Keratinocyte (primary cell): ENCODE data around the gene DPP8. TPM values are rescaled to one million over a fixed set of nuclear protein-coding genes. Genes with fewer than 3 reads are reported as not detected.

ENCODE experiments used
- DNase-seq: peaks from one replicate; pipeline ENCODE4 v3.0.0-alpha.2; 2011; ENCODE audit warnings: low read depth, missing footprints, low spot score
- FAIRE-seq: peaks from 2 replicates; lab custom pipeline; 2011; peaks lifted over from hg19 to GRCh38; lab: Jason Lieb, UNC
- H2AFZ ChIP-seq: 2 replicates; pipeline ENCODE4 v1.6.0; 2012; ENCODE audit warnings: low read length, control low read depth, inconsistent platforms; ENCODE audit not compliant: control insufficient read depth
- H3K27ac ChIP-seq: 2 replicates; pipeline ENCODE4 v1.5.1; 2011; ENCODE audit warnings: low read length; ENCODE audit not compliant: control insufficient read depth, insufficient read depth
- H3K27me3 ChIP-seq: 3 replicates; pipeline ENCODE4 v1.6.0; 2011; ENCODE audit warnings: low read length; ENCODE audit not compliant: control insufficient read depth, insufficient read depth; ENCODE audit errors: extremely low read depth
- H3K36me3 ChIP-seq, 2 experiments: 2 replicates in 1 of 2; 3 replicates in 1 of 2; pipeline ENCODE4 v1.5.1; 2011; ENCODE audit warnings: low read length in 2 of 2, mild to moderate bottlenecking in 1 of 2; ENCODE audit not compliant: control insufficient read depth in 2 of 2, insufficient read depth in 2 of 2; ENCODE audit errors: extremely low read depth in 1 of 2
- H3K4me1 ChIP-seq: 3 replicates; pipeline ENCODE4 v1.5.1; 2011; ENCODE audit warnings: low read length; ENCODE audit not compliant: control insufficient read depth, insufficient read depth; ENCODE audit errors: extremely low read depth
- H3K4me2 ChIP-seq: 3 replicates; pipeline ENCODE4 v1.6.0; 2011; ENCODE audit warnings: low read depth, low read length; ENCODE audit not compliant: control insufficient read depth, insufficient read depth; ENCODE audit errors: extremely low read depth
- H3K4me3 ChIP-seq, 3 experiments: fragments of 200-600 bp in 1 of 3; sonication (generic) in 1 of 3; 2 replicates in 2 of 3; 3 replicates in 1 of 3; pipeline ENCODE4 v1.5.1; 2011 to 2016; ENCODE audit warnings: low read length in 3 of 3, mild to moderate bottlenecking in 3 of 3, control low read depth in 2 of 3, inconsistent platforms in 1 of 3, low read depth in 1 of 3, mixed read lengths in 1 of 3, mixed run types in 1 of 3, moderate library complexity in 1 of 3; ENCODE audit not compliant: control insufficient read depth in 2 of 3, insufficient read depth in 2 of 3; ENCODE audit errors: extremely low read depth in 1 of 3
- H3K79me2 ChIP-seq: 2 replicates; pipeline ENCODE4 v1.6.0; 2012; ENCODE audit warnings: low read length; ENCODE audit not compliant: control insufficient read depth, insufficient read depth
- H3K9ac ChIP-seq: 3 replicates; pipeline ENCODE4 v1.6.0; 2011; ENCODE audit warnings: low read length; ENCODE audit not compliant: control insufficient read depth, insufficient read depth; ENCODE audit errors: extremely low read depth
- H3K9me1 ChIP-seq: 3 replicates; pipeline ENCODE4 v1.6.0; 2011; ENCODE audit warnings: low read length; ENCODE audit not compliant: control insufficient read depth, insufficient read depth; ENCODE audit errors: extremely low read depth
- H3K9me3 ChIP-seq: 2 replicates; pipeline ENCODE4 v1.5.1; 2012; ENCODE audit warnings: low read depth, low read length; ENCODE audit not compliant: control insufficient read depth
- H4K20me1 ChIP-seq: 3 replicates; pipeline ENCODE4 v1.6.0; 2011; ENCODE audit warnings: low read length; ENCODE audit not compliant: control insufficient read depth, insufficient read depth; ENCODE audit errors: extremely low read depth
- EZH2 ChIP-seq: IDR thresholded peaks from one replicate; pipeline ENCODE4 v1.6.1; 2012; ENCODE audit warnings: inconsistent platforms, mild to moderate bottlenecking, low read length, moderate library complexity
- dilution Hi-C: fragments of 300-500 bp; cut with MboI; formaldehyde crosslinking; loops from one replicate; pipeline ENCODE4 v1.7.0; 2020; ENCODE audit warnings: low sequenced_read_pairs; ENCODE audit not compliant: extremely low pct_ligation_motif_present
- polyA plus RNA-seq, 5 experiments: library from polyadenylated mRNA; depleted of rRNA in 3 of 5; stranded (reverse) in 3 of 5; stranded (forward) in 1 of 5; unstranded in 1 of 5; fragments of >200 nt; gene quantifications; 1 replicate in 1 of 5; 2 replicates in 3 of 5; 3 replicates in 1 of 5; pipeline versions ENCODE4 v1.2.1 to v1.2.3, GENCODE V29; 2011 to 2012; ENCODE audit warnings: missing spikeins in 2 of 5, low read depth in 1 of 5, low replicate concordance in 1 of 5
- TF ChIP-seq, protein P1 (sequence below), 3 experiments: IDR thresholded peaks in 1 of 3; conservative IDR thresholded peaks in 1 of 3; optimal IDR thresholded peaks in 1 of 3; 2 replicates in 2 of 3; 3 replicates in 1 of 3; pipeline versions ENCODE3 to v1.5.1; 2011; ENCODE audit warnings: low read length in 3 of 3, mild to moderate bottlenecking in 3 of 3, moderate library complexity in 2 of 3, control low read depth in 1 of 3, inconsistent platforms in 1 of 3; ENCODE audit not compliant: insufficient read depth in 2 of 3; ENCODE audit errors: extremely low read depth in 1 of 3

Gene DPP8
- polyA plus RNA-seq, 1 donor (not counting 4 experiments of a cell fraction or from before 2014, with no cell fraction given) = 21.6 TPM

DNA sequence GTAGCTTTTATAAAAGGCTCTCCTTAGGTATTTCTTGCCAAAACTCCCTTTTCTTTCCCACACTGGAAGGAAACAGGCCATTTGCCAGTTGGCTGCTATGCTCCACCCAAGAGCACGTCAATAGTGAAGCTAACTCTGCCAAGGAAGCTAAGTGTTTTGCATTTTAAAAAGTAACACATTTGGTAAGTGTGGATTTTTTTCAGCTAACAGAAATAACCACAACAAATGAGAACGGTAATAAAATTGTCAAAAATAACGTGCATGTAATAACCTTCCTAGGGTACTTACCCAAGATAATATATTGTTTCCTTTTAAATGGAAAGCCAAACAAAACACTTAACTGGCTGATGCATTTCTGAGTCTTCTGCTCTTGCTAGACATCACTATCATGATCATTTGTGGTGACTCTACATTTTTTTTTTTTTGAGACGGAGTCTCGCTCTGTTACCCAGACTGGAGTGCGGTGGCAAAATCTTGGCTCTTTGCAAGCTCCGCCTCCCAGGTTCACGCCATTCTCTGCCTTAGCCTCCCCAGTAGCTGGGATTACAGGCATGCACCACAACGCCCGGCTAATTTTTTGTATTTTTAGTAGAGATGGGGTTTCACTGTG lies 4.6 kb downstream of the DPP8 start:
- dilution Hi-C loops = no loop called here

DNA sequence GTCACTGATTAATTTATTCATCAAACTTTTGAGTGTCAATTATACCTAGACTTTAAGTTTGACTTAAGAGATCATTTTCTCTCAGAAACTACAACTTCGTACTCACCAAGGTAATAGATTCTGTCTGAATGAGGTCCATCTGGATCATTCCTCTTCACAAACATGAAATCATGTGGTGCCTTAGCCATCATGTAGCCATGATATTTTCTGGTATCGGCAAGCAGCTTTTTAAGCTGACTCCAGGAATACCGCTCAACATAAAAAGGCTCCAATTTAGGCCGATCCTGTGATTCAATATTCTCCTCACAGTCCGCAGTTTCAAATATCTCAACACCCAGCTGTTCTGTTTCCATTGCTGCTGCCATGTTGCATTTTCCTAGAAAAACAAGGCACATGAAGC lies 5.3 kb downstream of the DPP8 start:
- peaks cover 5% of the 10 kb centered on the region for H3K4me1 ChIP-seq
- no peak overlapping the region for H3K4me3 ChIP-seq
- peaks cover 3 to 5% of the 10 kb centered on the region in 2 experiments for H3K36me3 ChIP-seq
- no peak overlapping the region for H3K4me2 ChIP-seq
- TF ChIP-seq, protein P1, sequence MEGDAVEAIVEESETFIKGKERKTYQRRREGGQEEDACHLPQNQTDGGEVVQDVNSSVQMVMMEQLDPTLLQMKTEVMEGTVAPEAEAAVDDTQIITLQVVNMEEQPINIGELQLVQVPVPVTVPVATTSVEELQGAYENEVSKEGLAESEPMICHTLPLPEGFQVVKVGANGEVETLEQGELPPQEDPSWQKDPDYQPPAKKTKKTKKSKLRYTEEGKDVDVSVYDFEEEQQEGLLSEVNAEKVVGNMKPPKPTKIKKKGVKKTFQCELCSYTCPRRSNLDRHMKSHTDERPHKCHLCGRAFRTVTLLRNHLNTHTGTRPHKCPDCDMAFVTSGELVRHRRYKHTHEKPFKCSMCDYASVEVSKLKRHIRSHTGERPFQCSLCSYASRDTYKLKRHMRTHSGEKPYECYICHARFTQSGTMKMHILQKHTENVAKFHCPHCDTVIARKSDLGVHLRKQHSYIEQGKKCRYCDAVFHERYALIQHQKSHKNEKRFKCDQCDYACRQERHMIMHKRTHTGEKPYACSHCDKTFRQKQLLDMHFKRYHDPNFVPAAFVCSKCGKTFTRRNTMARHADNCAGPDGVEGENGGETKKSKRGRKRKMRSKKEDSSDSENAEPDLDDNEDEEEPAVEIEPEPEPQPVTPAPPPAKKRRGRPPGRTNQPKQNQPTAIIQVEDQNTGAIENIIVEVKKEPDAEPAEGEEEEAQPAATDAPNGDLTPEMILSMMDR (optimal IDR thresholded peaks at IDR 0.05 in 1 of 3, IDR thresholded peaks at IDR 0.05 in 1 of 3, conservative IDR thresholded peaks at IDR 0.05 in 1 of 3; ENCODE audit: extremely low read depth in 1 of 3, insufficient read depth in 2 of 3, low read length in 3 of 3) = no peak
- TF ChIP-seq EZH2 = no peak
- DNase-seq = no peak
- H3K79me2 ChIP-seq = peaks cover 30% of the 10 kb centered on the region
- H4K20me1 ChIP-seq = no peaks in the 10 kb centered on the region
- no peaks in the 10 kb centered on the region for H3K9me1 ChIP-seq
- no peaks in the 10 kb centered on the region for H3K27me3 ChIP-seq
- no peak overlapping the region for H3K9ac ChIP-seq
- H2AFZ ChIP-seq = no peak overlapping the region
- H3K9me3 ChIP-seq = no peaks in the 10 kb centered on the region
- dilution Hi-C loops = no loop called here
- no peak for FAIRE-seq
- H3K27ac ChIP-seq = no peak overlapping the region

More for the DNA sequence above, 4.6 kb downstream of the DPP8 start:
- no peaks in the 10 kb centered on the region for H3K27me3 ChIP-seq
- H3K4me3 ChIP-seq = no peak overlapping the region
- H3K9me3 ChIP-seq = no peaks in the 10 kb centered on the region
- H3K4me2 ChIP-seq = no peak overlapping the region
- peaks cover 33% of the 10 kb centered on the region for H3K79me2 ChIP-seq
- DNase-seq (no peak), FAIRE-seq (no peak)
- peaks cover 8% of the 10 kb centered on the region for H3K4me1 ChIP-seq
- peaks cover 3 to 5% of the 10 kb centered on the region in 2 experiments for H3K36me3 ChIP-seq
- no peak overlapping the region for H3K27ac ChIP-seq
- TF ChIP-seq, protein P1 (optimal IDR thresholded peaks at IDR 0.05 in 1 of 3, IDR thresholded peaks at IDR 0.05 in 1 of 3, conservative IDR thresholded peaks at IDR 0.05 in 1 of 3; ENCODE audit: extremely low read depth in 1 of 3, insufficient read depth in 2 of 3, low read length in 3 of 3) = no peak
- no peak for TF ChIP-seq EZH2
- no peak overlapping the region for H2AFZ ChIP-seq
- H3K9me1 ChIP-seq = no peaks in the 10 kb centered on the region
- no peaks in the 10 kb centered on the region for H4K20me1 ChIP-seq
- no peak overlapping the region for H3K9ac ChIP-seq
